GM08714 (cell line): ENCODE measurements around the gene SDC3.

ENCODE experiments used
- H3K4me3 ChIP-seq: fragments of 200-500 bp; sonication (Bioruptor generic); 2 replicates; pipeline ENCODE4 v1.5.1; 2014; ENCODE audit warnings: mild to moderate bottlenecking, low read length, inconsistent platforms
- ZNF274 ChIP-seq: IDR thresholded peaks from 2 replicates; pipeline ENCODE4 v1.6.1; 2012; ENCODE audit warnings: mild to moderate bottlenecking, low read depth, low read length

The SDC3 gene

DNA sequence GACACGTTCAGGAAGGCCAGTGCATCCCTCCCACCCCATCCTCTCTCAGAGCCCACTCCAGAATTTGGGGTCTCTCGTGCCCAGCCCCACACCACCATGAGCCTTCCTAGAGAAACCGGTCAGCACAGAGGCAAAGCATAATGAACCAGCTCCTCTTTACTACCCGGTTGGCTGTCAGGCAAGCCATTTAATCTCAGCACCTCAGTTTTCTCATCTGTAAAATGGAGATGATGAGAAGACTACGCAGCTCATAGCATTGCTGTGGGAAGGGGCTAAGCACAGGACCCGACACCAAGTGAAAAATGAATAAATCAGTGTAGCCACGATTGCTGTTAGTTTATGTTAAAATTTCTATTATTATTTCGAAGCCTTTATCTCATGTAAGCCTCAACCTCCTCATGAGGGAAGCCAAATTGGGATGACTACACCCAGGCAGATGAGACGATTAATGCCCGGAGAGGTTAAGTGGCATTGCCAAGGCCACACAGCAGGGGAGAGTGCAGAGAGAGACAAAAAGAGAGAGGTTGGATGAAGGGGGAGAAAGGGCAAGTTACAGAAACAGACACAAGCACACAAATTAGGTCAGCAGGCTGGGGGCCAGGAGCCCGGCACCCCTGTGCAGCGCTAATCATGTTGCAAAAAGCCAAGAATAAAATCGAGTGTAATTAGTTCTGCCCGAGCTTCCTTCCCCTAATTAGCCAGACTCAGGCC, 25.7 kb downstream of the SDC3 start:
- H3K4me3 ChIP-seq: no peak overlapping the region
- no peak for TF ChIP-seq ZNF274

DNA sequence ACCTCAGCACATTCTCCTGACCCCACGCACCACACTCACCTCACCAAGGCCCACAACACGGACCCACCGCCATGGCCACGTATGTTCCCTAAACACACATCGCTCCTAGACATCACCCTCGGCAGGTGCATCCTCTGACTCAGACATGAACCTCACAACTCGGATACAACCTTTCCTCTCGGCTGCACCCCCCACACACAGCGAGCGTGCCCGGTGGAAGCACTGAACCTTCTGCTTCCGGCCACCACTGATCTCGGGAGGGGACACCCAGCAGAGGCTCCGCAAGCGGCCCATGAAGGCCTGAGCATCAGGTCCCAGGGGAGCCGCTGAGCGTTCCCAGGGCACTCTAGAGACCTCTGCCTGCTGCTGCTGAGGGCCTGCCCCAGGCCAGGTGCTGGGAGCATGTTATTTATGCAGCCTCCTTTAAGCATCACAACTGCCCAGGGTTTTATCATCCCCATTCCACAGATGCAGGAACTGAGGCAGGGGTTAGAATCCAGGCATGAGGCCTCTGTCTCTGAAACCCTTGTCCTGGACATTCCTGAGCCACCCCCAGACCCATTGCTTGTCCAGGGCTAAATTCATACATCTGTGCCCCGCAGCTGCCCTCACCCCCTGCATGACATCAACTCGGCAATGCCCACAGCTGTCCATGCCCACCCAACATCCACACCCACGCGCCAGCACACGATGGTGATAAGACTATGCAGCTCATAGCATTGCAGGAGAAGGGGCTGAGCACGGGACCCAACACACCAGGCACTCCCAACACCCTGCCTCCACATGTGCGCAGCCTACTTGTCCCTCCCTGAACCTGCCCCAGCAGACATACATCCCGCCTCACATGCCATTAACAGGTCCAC, 27.0 kb downstream of the SDC3 start:
- no peak overlapping the region for H3K4me3 ChIP-seq
- no peak for TF ChIP-seq ZNF274

GRCh38 chr1:30880678-30881318, 27.8 kb downstream of the SDC3 start:
- no peak for TF ChIP-seq ZNF274
- H3K4me3 ChIP-seq: no peak overlapping the region

- no peak overlapping the region for H3K4me3 ChIP-seq
- TF ChIP-seq ZNF274: no peak
Measured at GRCh38 chr1:30879940-30880677, 28.4 kb downstream of the SDC3 start.

DNA sequence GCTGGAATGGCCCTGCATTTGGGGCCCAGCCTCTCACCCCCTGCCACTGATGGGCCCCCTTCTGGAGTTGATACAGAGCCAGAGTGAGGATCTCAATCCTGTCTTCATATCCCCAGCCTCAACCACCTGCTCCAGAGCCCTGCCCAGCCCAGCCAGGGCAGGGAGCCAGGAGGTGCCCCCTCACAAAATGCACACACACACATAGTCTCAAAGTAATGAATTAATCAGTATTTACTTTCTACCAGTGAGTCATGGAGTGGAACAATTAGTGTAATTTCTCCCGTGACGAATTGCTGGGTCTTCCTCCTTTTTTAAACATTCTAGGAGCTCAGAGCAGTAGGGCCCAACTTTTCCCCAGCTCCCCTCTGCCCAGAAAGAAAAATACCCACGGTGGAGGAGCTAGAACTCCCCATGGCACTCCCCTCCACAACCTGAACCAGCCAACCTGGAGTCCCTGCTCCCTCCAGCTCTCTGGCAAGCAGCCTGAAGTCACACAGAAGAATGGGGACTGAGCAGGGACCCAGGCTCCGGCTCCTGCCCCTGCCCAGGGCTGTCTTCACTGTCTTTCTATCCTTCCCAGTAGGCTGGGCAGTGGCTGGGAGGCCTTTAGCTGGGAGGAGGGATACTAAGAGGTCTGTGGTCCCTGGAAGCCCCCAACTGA, 29.3 kb downstream of the SDC3 start:
- H3K4me3 ChIP-seq: no peak overlapping the region
- TF ChIP-seq ZNF274: no peak

GRCh38 chr1:30878559-30878958, 30.0 kb downstream of the SDC3 start:
- no peak for TF ChIP-seq ZNF274
- no peak overlapping the region for H3K4me3 ChIP-seq

GRCh38 chr1:30878016-30878415, 30.5 kb downstream of the SDC3 start:
- H3K4me3 ChIP-seq: no peak overlapping the region
- TF ChIP-seq ZNF274: no peak

- no peak overlapping the region for H3K4me3 ChIP-seq
- no peak for TF ChIP-seq ZNF274
Measured at GRCh38 chr1:30877205-30877912, 31.2 kb downstream of the SDC3 start.

DNA sequence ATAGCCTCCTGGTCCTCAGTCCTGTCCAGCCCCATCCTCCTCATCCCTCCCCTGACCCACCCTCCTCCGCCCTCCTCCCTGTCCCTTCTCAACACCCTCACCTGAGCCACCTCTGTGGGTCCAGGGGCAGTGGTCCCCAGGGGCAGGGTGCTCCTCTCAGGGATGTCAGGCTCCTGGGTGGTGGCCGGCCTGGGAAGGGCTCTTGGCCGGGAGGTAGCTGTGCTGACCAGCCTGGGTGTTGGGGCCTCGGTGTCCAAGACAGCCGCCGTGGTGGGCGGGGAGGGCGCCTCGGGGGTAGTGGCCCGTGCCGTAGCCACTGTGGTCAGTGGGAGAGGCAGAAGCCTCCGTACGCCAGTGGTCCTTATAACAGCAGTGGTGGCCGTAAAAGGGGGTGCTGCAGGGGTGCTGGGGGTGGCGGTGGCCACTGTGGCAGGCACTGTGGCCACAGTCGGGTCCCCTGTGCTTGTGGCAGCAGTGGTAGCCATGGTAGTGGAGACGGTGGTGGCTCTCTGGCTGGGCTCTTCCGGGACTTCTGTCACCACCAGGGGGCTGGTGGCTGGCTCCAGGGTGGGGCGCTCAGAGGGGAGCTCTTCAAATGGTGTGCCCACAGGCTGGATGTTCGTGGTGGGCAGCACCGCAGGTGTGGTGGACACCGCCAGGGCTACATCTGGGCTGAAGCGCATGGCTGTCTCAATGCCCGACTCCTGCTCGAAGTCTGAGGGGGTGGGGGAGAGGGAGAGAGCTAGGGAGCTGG, 31.9 kb downstream of the SDC3 start:
- no peak overlapping the region for H3K4me3 ChIP-seq
- TF ChIP-seq ZNF274: no peak

DNA sequence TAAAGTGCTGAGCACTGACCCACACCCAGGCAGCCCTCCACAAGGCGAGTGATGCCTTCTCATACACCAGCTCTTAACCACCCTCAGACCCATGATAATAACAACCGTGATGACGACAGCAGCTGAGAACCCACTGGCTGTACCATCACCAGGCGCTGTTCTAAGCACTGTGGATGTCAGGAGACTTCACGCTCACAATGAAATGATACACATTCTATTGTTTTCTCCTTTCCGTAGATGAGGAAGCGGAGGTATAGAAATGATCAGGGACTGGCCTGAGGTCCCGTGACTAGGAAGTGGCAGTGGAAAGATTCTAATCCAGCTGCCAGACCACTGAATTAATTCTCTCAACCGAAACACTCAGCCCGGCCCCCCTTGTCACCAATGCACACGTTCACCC, 32.6 kb downstream of the SDC3 start:
- no peak for TF ChIP-seq ZNF274
- no peak overlapping the region for H3K4me3 ChIP-seq

DNA sequence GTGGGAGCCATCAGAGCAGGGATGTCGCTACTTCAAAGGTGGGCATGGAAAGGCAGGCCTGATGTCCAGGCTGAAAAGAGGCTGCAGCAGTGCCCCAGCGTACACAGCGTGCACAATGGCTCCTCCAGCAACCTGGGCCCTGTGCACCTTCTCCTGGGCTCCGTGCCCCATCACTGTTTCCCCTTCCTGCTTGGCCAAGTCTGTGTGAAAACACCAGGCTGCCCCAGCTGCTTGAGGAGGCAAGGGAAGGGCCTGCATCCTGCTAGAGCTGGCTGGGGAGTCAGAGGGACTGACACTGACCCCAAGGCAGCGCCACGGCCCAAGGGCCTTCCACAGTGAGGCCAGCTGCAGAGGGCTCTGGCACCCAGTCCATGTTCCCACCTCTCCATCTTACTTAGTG, 33.4 kb downstream of the SDC3 start:
- H3K4me3 ChIP-seq: no peak overlapping the region
- TF ChIP-seq ZNF274: no peak

GRCh38 chr1:30874176-30874575, 34.4 kb downstream of the SDC3 start:
- no peak for TF ChIP-seq ZNF274
- H3K4me3 ChIP-seq: no peak overlapping the region

GRCh38 chr1:30872948-30873263, 35.7 kb downstream of the SDC3 start:
- no peak for TF ChIP-seq ZNF274
- no peak overlapping the region for H3K4me3 ChIP-seq
